Measurements from ENCODE around the gene MAML2.

MAML2 gene

GRCh38 chr11:96316869-96317268 lies 26.1 kb downstream of the MAML2 start:
- DNase-seq: no peak

- no peak for DNase-seq
These were observed 27.5 kb downstream of the MAML2 start for GRCh38 chr11:96315476-96315875.

- DNase-seq: no peak
These were observed 28.5 kb downstream of the MAML2 start for GRCh38 chr11:96314326-96315020.

DNA sequence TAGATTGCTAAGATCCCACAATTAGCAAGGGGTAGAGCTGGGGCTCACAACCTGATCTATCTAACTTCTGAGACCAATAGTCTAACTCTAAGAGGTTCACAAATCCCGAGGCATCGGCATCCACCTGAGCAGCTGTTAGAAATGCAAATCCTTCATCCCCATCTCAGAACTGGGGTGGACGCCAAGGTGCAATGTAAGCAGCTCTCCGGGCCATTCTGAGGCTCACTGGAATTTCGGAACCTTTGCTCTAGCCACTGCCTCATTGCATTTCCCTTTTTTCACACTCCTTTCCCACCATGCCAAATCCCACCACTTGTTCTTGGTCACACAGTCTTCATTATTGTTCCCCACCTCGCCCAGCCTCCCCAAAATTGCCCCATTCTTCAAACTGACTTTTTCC lies 29.8 kb downstream of the MAML2 start:
- DNase-seq: no peak

DNA sequence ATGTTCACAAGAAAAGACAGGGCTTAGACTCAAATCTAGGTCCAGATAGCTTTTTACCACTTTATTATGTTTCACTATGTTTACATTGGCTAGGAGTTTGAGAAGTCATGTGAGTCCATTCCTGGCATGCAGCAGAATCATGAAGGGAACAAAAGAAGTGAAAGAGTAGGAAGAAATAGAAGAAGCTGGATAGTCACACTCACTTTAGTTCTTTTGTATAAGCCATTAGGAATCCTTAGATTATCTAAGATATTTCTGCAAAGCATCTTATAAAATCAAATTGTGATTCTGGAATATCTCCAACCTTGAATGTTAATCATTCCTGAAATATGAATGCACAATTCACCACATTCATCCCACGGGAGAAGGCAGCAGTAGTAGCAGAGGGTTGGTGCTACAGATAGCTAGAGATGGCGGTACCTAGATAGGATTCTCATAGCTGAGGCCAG lies 31.9 kb downstream of the MAML2 start:
- no peak for DNase-seq

DNA sequence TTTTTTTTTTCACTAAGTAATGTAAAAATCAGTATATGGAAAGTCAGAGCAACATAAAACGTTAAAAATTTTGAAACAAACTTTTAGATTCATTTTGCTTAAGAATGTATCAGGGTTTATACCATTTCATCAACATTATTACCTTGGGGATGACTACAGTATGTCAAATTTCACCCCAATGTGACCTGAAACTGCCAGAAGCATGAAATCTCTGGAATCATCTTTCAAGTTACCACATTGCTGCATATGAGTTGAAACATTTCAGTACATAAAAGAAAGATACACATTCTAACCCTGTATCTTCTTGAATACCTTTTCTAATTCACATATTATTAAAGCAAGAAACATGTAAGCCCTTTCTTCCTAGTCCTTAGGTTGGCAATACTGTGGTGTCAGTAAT lies 32.8 kb downstream of the MAML2 start:
- DNase-seq: no peak

DNA sequence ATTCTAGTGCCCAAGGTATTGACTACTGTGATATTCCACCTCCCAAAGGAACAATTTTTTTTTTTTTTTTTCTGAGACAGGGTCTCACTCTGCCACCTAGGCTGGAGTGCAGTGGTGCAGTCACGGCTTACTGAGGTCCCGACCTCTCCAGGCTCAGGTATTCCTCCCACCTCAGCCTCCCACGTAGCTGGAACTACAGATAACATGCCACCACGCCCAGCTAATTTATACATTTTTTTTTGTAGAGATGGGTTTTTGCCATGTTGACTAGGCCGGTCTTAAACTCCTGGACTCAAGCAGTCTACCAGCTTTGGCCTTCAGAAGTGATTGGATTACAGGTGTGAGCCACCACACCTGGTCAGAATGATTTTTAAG lies 33.4 kb downstream of the MAML2 start:
- DNase-seq: no peak

GRCh38 chr11:96309016-96309642 lies 33.9 kb downstream of the MAML2 start:
- DNase-seq: no peak

DNA sequence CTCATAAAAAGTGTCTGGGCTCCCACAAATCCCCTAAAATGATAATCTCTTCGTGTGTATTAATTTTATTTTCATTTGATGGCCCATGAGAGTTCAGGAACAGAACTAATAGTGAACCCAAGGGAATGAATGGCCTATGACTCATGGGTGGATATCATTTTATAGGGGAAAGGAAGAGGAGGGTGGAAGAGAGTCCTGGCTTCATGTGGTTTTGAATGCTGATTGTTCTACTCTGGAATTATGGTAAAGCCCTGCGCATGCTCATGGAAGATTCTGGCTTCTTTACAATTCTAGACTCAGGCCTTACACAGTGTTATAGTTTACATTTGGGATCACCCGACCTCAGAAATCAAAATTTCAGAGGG lies 35.2 kb downstream of the MAML2 start:
- DNase-seq: no peak

DNA sequence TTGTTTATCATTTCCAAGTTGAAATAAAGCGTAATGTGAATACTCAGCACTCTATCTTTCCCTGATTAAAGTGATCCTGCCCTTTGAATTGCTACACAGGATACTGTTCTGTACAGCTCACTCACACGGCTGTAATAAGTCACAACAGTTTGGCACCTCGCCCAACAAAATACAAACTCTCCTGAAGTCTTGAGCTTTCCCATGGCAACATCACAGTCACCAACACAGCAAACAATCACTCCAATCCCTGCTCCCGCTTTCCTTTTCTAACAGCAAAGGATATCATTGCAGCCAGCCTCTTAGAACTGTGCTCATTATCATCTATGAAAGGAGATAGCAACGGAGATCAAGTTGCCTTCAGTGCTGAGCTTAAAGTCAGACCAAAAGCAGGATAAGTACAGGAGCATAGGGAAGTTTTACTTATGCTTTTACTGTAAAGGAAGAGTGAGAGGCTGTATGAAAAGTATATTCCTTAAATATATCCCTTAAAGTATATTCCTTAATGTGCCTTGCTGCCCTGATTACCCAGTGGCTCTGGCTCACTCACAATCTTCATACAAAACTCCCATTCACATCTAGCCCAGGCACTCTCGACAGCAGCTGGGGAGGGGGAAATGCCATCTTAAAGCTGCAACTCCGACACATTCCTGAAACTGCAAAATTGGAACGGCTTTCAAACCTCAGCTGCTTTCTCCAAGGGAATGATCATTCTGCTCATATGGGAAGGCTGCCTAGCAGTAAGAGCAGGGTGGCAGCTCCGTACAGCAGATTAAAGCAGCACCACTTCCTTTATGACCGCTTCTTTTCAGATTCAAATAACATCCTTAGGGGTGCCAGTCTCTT lies 35.8 kb downstream of the MAML2 start:
- no peak for DNase-seq

GRCh38 chr11:96306600-96306932 lies 36.4 kb downstream of the MAML2 start:
- no peak for DNase-seq

- DNase-seq: no peak
These were observed 36.9 kb downstream of the MAML2 start for GRCh38 chr11:96306071-96306470.

DNA sequence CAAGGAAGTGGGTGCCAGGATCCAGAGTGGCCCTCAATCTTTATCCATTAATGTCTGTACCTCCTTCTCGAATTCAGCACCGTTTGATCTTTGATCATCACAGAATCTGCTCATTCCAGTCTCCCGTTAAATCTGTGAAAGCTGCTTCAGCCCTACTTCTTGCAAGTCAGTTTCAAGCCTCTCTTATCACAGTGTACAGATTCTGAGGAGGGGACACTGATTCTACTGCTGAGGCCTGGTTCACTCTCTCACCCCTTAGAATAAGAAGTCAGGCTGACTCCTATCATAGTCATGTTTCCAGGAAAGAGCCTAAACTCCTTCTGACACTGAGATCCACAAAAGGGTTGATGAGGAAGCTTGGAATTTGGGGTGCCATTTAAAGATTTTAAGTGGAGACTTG lies 39.0 kb downstream of the MAML2 start:
- no peak for DNase-seq

GRCh38 chr11:96303064-96303463 lies 39.9 kb downstream of the MAML2 start:
- no peak for DNase-seq

DNA sequence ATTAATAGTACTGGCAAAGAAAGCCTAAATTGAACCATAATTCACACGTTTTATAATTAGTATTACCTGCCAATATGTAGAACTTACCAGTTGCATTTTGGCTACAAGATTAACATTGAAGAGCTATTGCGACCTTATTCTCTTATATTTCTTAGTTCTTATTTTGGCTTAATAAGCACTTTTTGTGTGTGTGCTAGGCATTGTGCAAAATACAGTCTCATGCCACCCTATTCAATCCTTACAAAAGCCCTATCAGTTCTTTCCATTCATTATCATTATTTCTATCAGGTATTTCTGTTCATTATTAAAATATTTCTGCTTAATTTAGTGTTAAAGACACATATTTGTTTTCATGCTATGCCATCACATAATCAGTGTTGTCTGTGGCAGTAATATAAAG lies 41.2 kb downstream of the MAML2 start:
- no peak for DNase-seq

DNA sequence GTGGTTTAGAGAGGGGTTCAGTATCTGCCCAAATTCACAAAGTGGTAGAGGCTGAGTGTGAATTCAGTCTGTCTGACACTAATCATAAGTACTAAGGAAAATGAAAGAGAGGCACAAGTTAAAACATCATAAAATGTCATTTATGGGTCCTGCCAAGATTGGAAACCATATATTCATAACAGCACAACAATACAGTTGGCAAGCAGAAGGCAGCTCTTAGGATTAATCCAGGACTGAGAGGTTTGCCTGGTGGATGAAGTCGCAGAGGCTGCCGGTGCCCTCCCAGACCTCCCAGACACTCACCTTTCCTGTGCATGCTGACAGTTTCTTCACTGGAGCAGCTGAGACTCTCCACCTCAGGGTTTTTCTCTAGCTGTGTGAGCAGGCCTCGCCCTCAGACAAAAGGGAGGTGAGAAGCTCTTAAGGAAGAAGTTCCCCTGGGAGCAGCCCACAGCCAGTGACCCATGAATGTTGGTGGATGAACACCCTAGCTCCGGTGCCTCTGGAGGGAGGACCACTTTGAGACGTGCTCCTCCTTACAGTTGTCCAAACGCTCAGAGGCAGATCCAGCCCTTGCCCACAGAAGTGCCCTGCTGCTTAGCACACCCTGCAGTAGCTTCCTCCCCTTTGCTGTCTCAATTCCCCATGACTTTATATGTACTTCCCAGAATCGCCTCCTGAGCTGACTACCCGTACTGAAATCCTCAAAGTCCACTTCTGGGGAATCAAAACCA lies 43.7 kb downstream of the MAML2 start:
- no peak for DNase-seq

GRCh38 chr11:96295369-96295768 lies 47.6 kb downstream of the MAML2 start:
- DNase-seq: no peak

GRCh38 chr11:96294289-96294688 lies 48.7 kb downstream of the MAML2 start:
- no peak for DNase-seq

- DNase-seq: no peak
These were observed 49.4 kb downstream of the MAML2 start for GRCh38 chr11:96293598-96294021.

GRCh38 chr11:96293109-96293508 lies 49.9 kb downstream of the MAML2 start:
- DNase-seq: no peak

- no peak for DNase-seq
These were observed 50.5 kb downstream of the MAML2 start for GRCh38 chr11:96292291-96293010.

DNA sequence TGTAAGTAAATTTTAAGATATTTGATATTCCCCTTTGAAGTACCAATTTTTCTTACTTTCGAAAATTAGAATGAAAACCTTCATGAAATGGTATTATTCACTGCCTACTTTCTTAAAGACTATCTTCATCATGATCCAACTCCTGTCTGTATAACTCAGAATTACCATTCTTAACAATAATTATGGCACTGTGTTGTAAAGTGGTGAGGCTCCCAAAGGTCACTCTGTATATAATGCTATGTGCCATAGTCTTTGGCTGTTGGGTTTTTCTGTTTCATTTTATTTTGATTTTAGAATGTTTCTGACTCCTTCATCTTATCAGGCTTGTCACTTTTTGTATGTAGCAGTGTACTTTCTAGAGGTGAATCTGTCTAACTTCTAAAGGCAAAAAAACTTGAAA lies 52.4 kb downstream of the MAML2 start:
- no peak for DNase-seq

- no peak for DNase-seq
These were observed 53.0 kb downstream of the MAML2 start for GRCh38 chr11:96290031-96290430.
